Retina (tissue), 1 donor: ENCODE results near the gene CDH13.

ENCODE experiments used
- DNase-seq: peaks from one replicate; pipeline ENCODE4 v3.0.0-alpha.2; 2016

CDH13 gene

GRCh38 chr16:82751020-82751419, 124.3 kb downstream of the CDH13 start:
- DNase-seq, result no peak

GRCh38 chr16:82752172-82752571, 125.4 kb downstream of the CDH13 start:
- DNase-seq, result no peak

- DNase-seq, result no peak
These were observed 127.1 kb downstream of the CDH13 start for GRCh38 chr16:82753821-82754220.

- DNase-seq, result no peak
These were observed 128.1 kb downstream of the CDH13 start for GRCh38 chr16:82754716-82755513.

GRCh38 chr16:82755570-82756282, 129.0 kb downstream of the CDH13 start:
- DNase-seq, result no peak

- no peak for DNase-seq
These were observed 129.5 kb downstream of the CDH13 start for GRCh38 chr16:82756283-82756599.

GRCh38 chr16:82758406-82758805, 131.6 kb downstream of the CDH13 start:
- no peak for DNase-seq

- DNase-seq, result no peak
These were observed 132.1 kb downstream of the CDH13 start for GRCh38 chr16:82758904-82759303.

GRCh38 chr16:82761236-82761635, 134.5 kb downstream of the CDH13 start:
- DNase-seq, result no peak

GRCh38 chr16:82761858-82762257, 135.1 kb downstream of the CDH13 start:
- DNase-seq, result no peak

GRCh38 chr16:82763371-82763770, 136.6 kb downstream of the CDH13 start:
- no peak for DNase-seq

GRCh38 chr16:82767198-82767597, 140.4 kb downstream of the CDH13 start:
- no peak for DNase-seq

- DNase-seq, result no peak
These were observed 141.0 kb downstream of the CDH13 start for GRCh38 chr16:82767808-82768207.

GRCh38 chr16:82769845-82770244, 143.1 kb downstream of the CDH13 start:
- no peak for DNase-seq

- no peak for DNase-seq
These were observed 145.4 kb downstream of the CDH13 start for GRCh38 chr16:82772215-82772614.

- no peak for DNase-seq
These were observed 146.2 kb downstream of the CDH13 start for GRCh38 chr16:82773018-82773417.

GRCh38 chr16:82776470-82777146, 149.8 kb downstream of the CDH13 start:
- DNase-seq, result no peak

GRCh38 chr16:82782715-82783251, 156.0 kb downstream of the CDH13 start:
- peak; percentile 42 for DNase-seq

- DNase-seq, result no peak
These were observed 157.3 kb downstream of the CDH13 start for GRCh38 chr16:82783933-82784572.

GRCh38 chr16:82784573-82784968, 157.8 kb downstream of the CDH13 start:
- peak; percentile 21 for DNase-seq

- no peak for DNase-seq
These were observed 161.5 kb downstream of the CDH13 start for GRCh38 chr16:82788225-82788624.

GRCh38 chr16:82788919-82789318, 162.2 kb downstream of the CDH13 start:
- DNase-seq, result no peak

GRCh38 chr16:82792693-82793092, 165.9 kb downstream of the CDH13 start:
- no peak for DNase-seq
